NCI-H2107 treated with DMSO at 0.1 percent for 48 hours (cell line): ENCODE results near the gene GJD3.

Experiments
- DNase-seq: peaks from one replicate; lab custom pipeline; 2025; ENCODE audit not compliant: unreplicated experiment; lab: John Stamatoyannopoulos, UW

GJD3 gene

DNA sequence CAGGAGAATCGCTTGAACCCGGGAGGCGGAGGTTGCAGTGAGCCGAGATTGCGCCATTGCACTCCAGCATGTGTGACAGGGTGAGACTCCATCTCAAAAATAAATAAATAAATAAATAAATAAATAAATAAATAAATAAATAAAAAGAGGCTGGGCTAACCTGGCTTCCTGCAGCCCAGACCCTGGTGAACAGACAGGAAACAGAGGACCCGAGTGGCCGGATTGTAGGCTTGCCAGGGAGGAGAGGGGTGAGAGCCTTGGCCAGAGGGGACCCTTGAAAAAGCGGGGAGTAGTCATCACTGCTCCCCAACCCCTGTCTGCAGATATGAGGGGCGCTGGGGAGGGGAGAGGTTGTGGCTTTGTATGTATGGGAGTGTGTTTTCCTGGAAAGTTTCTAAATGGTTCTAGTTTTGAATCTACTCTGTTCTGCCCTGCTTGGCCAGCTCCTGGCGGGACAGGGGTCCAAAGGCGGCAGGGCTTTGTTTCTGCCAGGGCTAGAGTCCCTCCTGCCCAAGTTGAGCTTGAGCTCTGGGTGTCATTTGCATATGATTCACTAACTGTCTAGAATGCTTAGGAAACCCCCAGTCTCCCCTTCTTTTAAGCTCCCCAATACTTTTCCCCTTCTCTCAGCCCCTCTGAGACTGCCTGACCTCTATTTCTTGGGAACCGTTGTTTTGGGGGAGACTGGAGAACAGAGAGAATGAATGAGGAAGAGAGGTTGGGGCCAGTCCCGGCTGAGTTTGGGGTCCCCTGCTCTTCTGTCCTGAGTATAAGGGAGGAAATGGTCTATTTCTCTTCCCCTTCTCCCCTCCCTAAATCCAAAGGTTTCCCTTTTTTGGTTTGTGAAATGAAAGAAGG, 39.2 kb downstream of the GJD3 start:
- DNase-seq: no peak

GRCh38 chr17:40323391-40324381, 40.9 kb downstream of the GJD3 start:
- no peak for DNase-seq

DNA sequence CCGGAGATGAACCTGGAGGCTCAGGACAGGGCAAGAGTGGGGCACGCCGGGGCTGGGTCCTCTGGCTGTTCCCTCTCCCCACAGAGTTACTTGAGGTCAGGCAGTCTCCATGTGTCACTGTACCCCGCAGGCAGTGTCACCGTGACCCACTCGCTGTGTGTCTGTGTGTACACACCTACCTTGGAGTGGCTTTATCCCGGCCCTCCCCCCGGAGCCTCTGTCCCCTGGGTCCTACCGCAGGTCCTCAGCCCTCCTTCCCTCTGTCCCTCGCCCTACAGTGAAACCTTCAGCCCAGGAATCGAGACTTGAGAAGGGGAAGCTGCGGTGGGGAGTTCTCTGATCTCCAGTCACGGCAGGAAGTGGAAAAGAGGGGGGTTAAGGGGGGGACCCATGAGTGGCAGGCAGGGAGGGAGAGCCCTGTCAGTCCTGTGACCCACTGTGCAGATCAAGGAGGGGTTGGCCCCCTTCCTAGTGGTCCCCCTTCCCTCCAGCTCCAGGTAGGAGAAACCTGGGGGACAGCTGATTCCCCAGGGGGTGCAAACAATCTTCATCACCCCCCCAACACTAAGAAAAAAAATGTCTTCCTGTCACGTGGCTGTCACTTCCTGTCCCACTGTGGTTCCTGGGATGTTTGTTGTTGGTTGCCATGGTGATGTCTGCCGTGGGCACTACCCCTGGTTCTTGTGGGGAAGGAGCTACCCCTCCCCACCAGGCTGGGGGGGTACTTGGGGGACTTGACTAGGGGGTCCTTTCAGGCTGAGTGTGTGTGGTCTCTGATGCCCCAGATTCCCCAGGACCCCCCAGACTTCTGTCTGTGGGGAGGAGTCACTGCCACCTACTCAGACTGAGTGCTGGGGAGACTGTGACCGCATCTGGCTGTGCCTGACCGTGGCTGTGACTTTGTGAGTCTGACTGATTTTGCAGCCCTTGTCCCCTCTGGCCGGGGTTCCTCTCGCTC, 41.9 kb downstream of the GJD3 start:
- DNase-seq: no peak

- DNase-seq: no peak
Measured at GRCh38 chr17:40321961-40322357, 42.6 kb downstream of the GJD3 start.

- DNase-seq: no peak
Measured at GRCh38 chr17:40321524-40321929, 43.0 kb downstream of the GJD3 start.

- DNase-seq: no peak
Measured at GRCh38 chr17:40320756-40321523, 43.6 kb downstream of the GJD3 start.

- DNase-seq: no peak
Measured at GRCh38 chr17:40319651-40320540, 44.6 kb downstream of the GJD3 start.

- no peak for DNase-seq
Measured at GRCh38 chr17:40318830-40319391, 45.6 kb downstream of the GJD3 start.

- peak; percentile 93 for DNase-seq
Measured at GRCh38 chr17:40317880-40318829, 46.4 kb downstream of the GJD3 start.

- DNase-seq: no peak
Measured at GRCh38 chr17:40317345-40317873, 47.1 kb downstream of the GJD3 start.

- no peak for DNase-seq
Measured at GRCh38 chr17:40316571-40317344, 47.8 kb downstream of the GJD3 start.

DNA sequence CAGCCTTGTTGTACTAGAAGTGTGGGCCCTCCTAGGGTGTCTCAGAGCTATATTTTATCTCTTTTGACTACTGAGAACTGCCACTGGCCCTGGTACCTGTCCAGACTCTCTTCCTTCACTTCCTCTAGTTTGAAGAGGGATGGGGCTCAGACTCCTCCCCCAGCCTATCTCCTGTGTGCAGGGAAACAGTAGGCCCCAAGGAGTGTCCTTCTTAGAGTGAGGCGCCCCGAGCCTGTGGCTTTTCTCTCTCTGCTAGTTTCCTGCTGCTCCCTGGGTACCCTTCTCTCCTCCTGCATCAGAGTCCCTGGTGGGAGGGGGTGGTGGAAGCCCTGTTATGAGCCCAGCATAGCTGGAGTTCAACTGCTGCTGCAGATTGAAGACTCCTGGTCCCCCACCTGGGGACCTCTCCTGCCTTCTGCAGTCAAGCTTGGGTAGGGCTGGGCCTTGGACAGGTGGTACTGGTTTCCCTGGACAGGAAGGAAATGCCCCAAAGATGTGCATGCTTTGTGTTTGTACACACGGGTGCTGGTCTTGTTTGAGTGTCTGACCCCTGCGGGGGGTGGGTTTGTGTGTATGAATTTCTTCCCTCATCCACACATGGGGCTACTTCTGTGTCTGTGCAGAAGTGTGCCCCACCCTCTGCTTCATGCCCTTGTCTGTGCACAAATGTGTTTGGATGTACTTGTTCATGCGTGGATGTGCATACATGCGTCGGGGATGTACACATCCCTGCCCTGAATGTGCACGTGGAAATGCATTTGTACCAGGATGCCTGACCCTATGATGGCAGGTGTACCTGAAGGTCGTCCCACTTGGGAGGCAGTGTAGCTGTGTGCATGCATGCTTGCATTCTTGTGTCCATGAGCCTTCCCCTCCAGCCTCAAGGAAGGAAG, 48.6 kb downstream of the GJD3 start:
- DNase-seq: no peak

GRCh38 chr17:40315206-40315605, 49.3 kb downstream of the GJD3 start:
- DNase-seq: no peak

- DNase-seq: peak; percentile 58
Measured at GRCh38 chr17:40314584-40314956, 50.0 kb downstream of the GJD3 start.
